T47D (cell line): ENCODE data around the gene ACTR2.
A peak's percentile ranks its signal among the peaks of the same experiment; 100 is the strongest.

Experiments
- DNase-seq, 2 experiments: peaks; one replicate each; pipeline versions ENCODE4 v3.0.0 to v3.0.0-alpha.2; 2011 to 2012; ENCODE audit warnings: low read depth in 1 of 2, low spot score in 1 of 2
- JUND ChIP-seq: IDR thresholded peaks from 2 replicates; pipeline ENCODE4 v1.6.1; 2012; ENCODE audit warnings: low read depth
- in situ Hi-C: cut with HindIII; loops from 2 replicates; pipeline ENCODE4 v1.10.0; 2016; ENCODE audit warnings: low sequenced_read_pairs, low pct_unique_long_range_greater_than_20kb

ACTR2 gene

GRCh38 chr2:65277118-65277517 is 49.5 kb downstream of the ACTR2 start:
- in situ Hi-C loops: no loop called here
- TF ChIP-seq JUND: no peak
- no peak for DNase-seq

- no peak for DNase-seq
- in situ Hi-C loops: no loop called here
- TF ChIP-seq JUND: no peak
Observed at GRCh38 chr2:65277791-65278483, 50.3 kb downstream of the ACTR2 start.

GRCh38 chr2:65278531-65278981 is 50.9 kb downstream of the ACTR2 start:
- no peak for DNase-seq
- no peak for TF ChIP-seq JUND
- in situ Hi-C loops: no loop called here

GRCh38 chr2:65279756-65280155 is 52.1 kb downstream of the ACTR2 start:
- DNase-seq: no peak
- no peak for TF ChIP-seq JUND
- in situ Hi-C loops: no loop called here

- in situ Hi-C loops: no loop called here
Observed at GRCh38 chr2:65281627-65282351, 54.2 kb downstream of the ACTR2 start.

GRCh38 chr2:65282477-65283053 is 54.9 kb downstream of the ACTR2 start:
- no peak for TF ChIP-seq JUND
- in situ Hi-C loops: no loop called here
- DNase-seq: peak in 1 of 2 experiments; percentile 58

More at GRCh38 chr2:65281627-65282351, 54.2 kb downstream of the ACTR2 start:
- DNase-seq: no peak
- TF ChIP-seq JUND: no peak

GRCh38 chr2:65287364-65287763 is 59.7 kb downstream of the ACTR2 start:
- no peak for DNase-seq
- TF ChIP-seq JUND: no peak
- in situ Hi-C loops: no loop called here

- TF ChIP-seq JUND: no peak
- in situ Hi-C loops: no loop called here
- DNase-seq: no peak
Observed at GRCh38 chr2:65291216-65292105, 63.8 kb downstream of the ACTR2 start.

GRCh38 chr2:65292106-65292400 is 64.4 kb downstream of the ACTR2 start:
- DNase-seq: no peak
- TF ChIP-seq JUND: no peak
- in situ Hi-C loops: no loop called here

- no peak for TF ChIP-seq JUND
- in situ Hi-C loops: no loop called here
- no peak for DNase-seq
Observed at GRCh38 chr2:65292461-65293011, 64.9 kb downstream of the ACTR2 start.

GRCh38 chr2:65293376-65293775 is 65.7 kb downstream of the ACTR2 start:
- no peak for DNase-seq
- in situ Hi-C loops: no loop called here
- no peak for TF ChIP-seq JUND

GRCh38 chr2:65294136-65294535 is 66.5 kb downstream of the ACTR2 start:
- in situ Hi-C loops: no loop called here
- TF ChIP-seq JUND: no peak

More at GRCh38 chr2:65294136-65294535, 66.5 kb downstream of the ACTR2 start:
- DNase-seq: no peak
